ENCODE data around the gene FGD3.

Gene FGD3

GRCh38 chr9:92954049-92954861, 6.9 kb downstream of the FGD3 start:
- peak; percentile 42 to 70 (median 60) for DNase-seq (ENCODE audit: low read depth in 3 of 3, low spot score in 1 of 3)

DNA sequence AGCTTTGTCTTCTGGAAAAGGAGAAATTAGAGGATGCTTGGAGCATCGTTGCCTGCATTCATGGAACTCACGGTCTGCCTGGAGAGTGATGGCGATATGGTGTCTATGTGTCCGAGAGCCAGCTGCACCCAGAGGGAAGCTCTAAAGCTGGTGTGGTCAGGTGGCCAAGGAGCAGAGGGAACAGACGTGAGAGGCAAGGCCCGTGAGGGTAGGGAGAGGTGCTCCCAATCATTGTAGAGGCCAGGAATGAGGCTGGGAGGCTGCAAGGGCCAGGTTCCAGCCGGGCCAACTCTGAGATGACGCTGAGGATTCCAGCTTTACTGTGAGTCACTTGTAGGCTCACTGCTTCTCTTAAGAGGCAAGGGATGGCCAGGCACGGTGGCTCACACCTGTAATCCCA, 7.6 kb downstream of the FGD3 start:
- DNase-seq (ENCODE audit: low read depth in 3 of 3, low spot score in 1 of 3), result no peak

DNA sequence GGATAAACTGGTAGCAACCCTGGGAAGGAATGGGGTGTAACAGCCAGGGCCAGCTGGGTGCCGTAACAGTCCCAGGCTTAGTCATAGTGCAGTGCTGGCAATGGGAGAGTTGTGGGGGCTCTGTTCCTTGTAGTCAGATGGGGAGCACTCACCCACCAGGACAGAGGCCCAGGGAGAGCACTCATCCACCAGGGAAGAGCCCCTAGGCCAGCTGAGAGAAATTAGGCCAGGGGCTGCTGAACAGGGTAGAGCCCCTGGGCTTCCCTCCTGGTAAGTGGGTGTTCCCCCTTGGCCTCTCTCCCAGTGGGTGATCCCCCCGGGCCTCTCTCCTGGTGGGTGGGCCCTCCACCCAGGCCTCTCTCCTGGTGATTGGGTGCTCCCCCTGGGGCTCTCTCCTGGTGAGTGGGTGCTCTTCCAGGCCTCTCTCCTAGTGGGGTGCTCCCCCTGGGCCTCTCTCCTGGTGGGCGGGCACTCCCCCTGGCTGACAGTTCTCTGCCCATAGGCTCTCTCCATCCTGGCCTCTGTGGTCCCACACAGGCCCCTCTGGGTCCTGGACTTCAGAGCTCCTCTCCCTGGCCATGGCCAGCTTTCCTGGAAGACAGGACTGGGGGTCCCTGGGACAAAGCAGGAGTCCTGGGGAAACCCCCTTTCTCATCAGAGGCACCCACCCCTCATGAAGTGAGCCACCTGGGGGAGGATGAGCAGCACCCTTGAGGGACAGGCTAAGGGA, 13.4 kb downstream of the FGD3 start:
- DNase-seq (ENCODE audit: low read depth in 3 of 3, low spot score in 1 of 3), result no peak

DNA sequence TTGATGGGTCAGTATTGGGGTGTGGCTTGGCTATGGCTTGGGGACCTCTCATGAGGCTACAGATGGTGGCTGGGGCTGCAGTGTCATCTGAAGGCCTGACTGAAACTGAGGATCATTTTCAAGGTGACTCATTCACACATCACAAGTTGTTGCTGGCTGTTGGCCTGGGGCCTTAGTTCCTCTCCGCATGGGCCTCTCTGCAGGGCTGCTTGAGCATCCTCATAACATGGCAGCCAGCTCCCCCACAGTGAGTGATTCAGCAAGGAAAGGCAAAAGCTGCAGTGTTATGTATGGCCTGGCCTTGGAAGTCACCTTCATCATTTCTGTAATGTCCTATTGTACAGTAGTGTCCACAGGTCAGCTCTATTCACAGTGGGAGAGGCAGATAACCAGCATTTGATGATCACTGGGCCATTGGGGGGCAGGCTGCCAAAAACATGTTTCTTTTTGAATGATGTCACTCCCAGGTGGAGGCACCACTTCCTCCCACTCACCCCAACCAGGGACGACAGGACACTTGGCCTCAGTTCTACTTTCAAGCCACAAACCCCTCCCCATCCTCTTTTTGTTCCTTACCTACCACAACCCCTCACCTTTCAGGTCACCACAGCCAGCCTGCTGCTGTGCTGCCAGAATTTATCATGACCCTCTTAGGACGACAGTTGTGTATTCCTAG, 14.4 kb downstream of the FGD3 start:
- DNase-seq (ENCODE audit: low read depth in 3 of 3, low spot score in 1 of 3), result no peak

DNA sequence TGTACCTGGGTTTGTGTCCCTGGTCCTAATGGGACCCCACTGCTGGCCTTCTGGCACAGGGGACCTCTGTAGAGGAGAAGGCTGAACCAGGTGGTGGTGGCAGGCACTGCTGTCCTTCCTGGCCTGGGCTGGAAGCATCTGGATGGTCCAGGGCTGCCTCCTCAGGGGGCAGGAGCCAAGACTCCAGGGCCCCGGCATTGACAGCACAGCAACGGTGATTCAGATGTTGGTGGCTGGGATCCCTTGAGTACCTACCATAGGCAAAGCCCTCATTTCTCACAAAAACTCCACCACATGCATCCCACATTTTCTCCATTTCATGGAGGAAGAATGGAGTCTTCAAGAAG, 15.0 kb downstream of the FGD3 start:
- DNase-seq (ENCODE audit: low read depth in 3 of 3, low spot score in 1 of 3), result no peak

DNA sequence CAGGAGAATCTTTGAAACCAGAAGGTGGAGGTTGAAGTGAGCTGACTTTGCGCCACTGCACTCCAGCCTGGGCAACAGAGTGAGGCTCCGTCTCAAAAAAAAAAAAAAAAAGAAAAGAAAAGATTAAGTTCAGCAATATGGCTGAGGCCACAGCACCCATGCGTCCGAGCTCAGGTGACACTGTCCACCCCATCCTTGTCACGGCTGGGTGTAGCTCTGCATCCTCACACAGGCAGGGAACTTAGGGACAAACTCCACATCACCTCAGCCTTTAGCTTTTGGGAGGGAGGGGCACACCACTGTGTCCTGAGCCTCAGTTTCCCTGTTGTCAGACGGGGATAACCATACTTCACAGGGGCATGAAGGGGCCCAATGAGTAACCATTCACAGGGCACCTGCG, 15.5 kb downstream of the FGD3 start:
- DNase-seq (ENCODE audit: low read depth in 3 of 3, low spot score in 1 of 3), result no peak

DNA sequence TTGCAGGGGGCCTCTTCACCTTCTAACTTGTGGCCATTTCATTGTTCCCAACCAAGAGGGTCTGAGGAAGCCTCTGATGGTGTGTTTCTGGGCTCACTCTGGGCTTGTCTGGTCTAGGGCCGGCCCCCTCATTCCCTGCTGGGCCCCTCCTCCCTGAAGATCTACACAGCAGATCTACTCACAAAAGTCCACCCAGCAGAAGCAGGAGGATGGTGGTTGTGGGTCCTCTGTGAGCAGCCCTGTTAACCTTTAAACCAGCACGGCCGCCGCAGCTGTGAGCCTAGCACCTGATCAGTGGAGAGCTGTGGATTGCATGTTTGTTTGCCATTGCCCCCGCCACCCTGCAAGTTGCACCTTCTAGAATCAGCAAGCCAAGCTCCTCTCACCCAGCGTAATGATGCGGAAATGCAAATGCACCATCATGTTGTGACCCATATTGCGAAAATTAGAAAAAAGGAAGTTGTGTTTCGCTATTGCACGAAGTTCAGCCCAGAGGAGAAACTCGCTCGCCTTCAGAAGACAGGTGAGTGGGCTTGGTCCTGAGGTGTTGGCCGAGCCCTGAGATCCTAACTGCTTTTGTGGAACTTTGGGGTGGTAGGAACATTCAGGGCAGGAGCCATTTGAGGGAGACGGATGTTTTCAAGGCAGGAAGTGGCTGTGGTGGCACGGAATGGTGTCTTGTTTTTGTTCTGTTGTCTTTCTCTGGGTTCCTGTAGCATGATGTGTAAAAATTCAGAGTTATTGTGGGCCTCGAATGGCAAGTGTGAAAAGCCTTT, 16.7 kb downstream of the FGD3 start:
- DNase-seq (ENCODE audit: low read depth in 3 of 3, low spot score in 1 of 3), result peak; percentile 35 to 43 (median 37)

DNA sequence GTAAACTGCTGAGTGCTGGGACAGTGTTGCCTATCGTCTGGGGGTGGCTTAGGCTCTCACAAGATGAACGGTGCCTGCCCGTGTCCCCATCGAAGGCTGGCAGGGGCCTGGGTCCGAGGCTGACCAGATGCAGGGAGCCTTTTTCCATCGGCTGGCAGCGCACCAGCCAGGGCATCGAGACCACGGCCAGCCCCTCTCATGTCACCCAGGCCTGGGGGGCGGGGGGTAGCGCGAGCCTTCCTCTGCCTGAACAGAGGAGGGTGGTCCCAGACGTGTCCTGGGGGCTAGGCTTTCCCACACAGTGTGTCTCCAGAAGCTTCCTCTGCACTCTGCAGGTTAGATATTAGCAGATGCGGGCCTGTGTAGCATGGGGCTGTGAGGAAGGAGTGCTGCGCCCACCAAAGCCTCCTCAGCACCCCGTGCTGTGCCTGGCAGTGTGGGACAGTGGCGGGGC, 17.3 kb downstream of the FGD3 start:
- DNase-seq (ENCODE audit: low read depth in 3 of 3, low spot score in 1 of 3), result no peak

- no peak for DNase-seq (ENCODE audit: low read depth in 3 of 3, low spot score in 1 of 3)
Observed at GRCh38 chr9:92965061-92965758, 17.9 kb downstream of the FGD3 start.

DNA sequence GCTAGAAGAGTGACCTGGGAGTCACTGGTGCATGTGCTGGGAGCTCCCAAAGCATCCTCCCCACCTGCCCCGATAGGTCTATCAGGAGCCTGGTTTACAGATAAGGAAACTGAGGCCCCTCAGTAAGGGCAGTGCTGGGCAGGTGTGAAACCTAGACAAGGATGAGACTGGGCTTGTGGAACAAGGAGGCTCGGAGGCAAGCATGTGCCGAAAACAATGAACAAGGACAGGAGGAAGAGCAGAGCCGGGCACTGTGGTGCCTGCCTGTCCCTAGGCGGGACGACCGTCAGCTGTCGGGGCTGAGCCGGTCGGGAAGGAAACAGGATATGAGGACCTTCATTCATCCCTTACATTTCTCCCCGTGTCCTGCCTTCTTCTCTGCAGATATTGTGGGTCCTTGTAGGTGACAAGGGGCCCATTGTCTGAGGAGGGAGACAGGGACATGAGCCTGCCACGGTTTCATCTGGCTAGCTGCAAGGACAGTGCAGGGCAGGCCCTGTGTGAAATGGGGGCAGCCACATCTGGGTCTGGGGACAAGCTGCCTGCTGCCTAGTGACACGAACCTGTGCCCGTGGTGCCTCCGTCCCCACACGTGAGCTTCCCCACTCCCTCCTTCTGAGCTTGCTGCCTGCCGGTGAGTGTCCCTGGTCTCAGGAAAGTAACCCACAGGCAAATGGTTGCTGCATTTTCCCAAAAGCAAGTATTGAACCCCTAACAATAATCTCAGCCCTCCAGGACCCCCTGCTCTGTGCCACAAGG, 18.6 kb downstream of the FGD3 start:
- DNase-seq (ENCODE audit: low read depth in 3 of 3, low spot score in 1 of 3), result no peak

GRCh38 chr9:92966518-92966800, 19.1 kb downstream of the FGD3 start:
- no peak for DNase-seq (ENCODE audit: low read depth in 3 of 3, low spot score in 1 of 3)

DNA sequence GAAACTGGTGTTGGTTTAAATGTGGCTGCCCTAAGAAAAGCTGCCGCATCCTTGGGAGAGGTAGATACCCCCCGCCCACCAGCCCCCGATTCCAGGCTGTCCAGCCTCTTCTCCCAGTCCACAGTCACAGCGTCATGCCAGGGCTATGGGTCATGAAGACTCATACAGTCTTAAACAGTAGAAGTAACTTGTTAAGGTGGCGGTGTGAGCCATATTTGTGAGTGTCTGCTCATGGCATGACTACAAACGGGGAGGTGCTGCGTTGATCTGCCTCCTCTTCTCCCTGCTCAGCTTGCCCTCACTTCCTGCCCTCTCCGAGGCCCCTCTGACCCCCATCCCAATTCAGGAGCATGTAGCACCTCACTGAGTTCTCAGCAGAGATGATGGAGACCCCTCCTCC, 20.8 kb downstream of the FGD3 start:
- no peak for DNase-seq (ENCODE audit: low read depth in 3 of 3, low spot score in 1 of 3)

- DNase-seq (ENCODE audit: low read depth in 3 of 3, low spot score in 1 of 3), result no peak
Observed at GRCh38 chr9:92969516-92970466, 22.5 kb downstream of the FGD3 start.

DNA sequence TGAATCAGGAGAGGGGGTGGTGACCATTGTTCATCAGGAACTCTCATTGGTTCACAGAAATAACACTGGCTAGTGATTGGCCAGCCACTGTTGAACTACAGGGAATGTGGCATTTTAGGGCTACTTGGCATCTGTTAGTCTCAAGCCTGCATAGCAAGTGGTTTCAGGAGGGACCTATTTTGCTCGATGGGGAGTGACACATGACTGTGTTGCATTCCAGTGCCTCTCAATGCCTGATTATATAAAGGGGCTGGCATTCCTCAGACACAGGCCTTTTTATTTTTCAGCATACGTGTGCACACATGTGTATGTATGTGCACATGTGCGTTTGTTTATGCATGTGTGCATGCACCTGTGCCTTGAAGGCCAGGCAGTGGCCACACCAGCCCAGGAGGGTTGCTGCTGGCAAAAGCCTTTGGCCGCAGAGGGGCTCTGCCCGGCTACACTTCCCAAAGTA, 23.2 kb downstream of the FGD3 start:
- DNase-seq (ENCODE audit: low read depth in 3 of 3, low spot score in 1 of 3), result no peak

GRCh38 chr9:92971121-92971520, 23.8 kb downstream of the FGD3 start:
- no peak for DNase-seq (ENCODE audit: low read depth in 3 of 3, low spot score in 1 of 3)

DNA sequence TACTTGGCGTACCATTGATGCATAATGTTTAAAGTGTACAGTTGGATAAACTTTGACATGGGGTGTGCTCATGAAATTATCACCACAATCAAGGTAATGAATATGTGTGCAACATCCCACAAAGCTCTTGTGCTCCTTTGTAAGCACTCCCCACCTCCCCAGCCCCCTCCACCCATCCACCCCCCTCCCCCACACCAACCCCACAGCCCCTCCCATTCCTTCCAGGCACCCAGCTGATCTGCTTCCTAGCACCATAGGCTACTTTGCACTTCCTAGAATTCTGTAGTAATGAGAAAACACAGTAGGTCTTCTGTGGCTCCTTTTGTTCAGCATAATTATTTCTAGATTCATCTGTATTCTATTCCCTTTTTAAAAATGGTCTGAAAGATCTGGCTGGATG, 24.5 kb downstream of the FGD3 start:
- no peak for DNase-seq (ENCODE audit: low read depth in 3 of 3, low spot score in 1 of 3)

DNA sequence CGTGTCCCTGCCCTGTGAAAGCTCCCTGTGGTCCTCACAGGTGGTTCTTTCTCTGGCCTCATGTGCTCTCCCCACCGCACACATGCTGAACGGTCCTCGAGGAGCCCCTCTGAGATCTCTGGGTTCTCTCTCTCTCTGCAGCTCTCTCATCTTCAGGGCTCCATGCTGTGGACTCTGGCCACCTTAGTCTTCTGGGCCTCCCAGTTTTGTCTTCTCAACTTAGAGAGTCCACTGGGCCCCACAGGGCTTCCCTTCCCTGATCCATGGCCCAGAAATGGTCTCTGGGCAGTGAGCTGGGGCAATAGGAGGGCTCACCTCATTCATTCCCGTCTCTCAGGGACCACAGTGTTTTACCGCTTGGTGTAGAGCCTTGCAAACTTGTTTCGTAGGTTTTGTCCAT, 26.4 kb downstream of the FGD3 start:
- DNase-seq (ENCODE audit: low read depth in 3 of 3, low spot score in 1 of 3), result no peak

DNA sequence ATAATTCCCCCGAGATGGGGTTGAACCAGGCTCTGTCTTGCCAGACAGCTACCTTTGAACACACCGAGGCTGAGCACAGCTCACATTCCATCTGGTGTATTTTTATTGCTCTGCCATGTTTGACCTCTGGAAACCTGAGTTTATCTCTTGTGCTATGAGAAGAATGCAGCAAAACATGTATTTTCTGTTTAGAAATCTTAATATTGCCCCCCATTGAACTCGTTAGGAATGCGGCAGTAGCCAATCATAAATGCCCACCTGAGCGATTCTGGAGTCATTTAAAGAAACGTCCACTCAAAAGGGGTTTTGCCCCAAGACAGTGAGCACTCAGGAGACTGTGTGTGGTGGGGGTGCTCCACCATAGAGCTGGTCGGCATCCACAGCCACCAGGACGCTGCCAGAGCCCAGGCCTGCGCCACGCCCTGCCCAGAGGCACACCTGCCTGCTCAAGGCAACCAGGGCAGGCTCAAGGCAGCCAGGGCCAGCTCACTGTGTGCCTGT, 26.9 kb downstream of the FGD3 start:
- no peak for DNase-seq (ENCODE audit: low read depth in 3 of 3, low spot score in 1 of 3)

Measured in stimulated activated CD4-positive, alpha-beta T cell treated with anti-CD3 and anti-CD28 coated beads, TNF-alpha, amount 100 ng/mL, for 1 hour (primary cell).